ENCODE measurements around the gene THUMPD3. TPM values are rescaled to one million over a fixed set of nuclear protein-coding genes. Genes with fewer than 3 reads are reported as not detected.

The THUMPD3 gene
- total RNA-seq, 1 donor from 2014 or later, result 32.7 TPM

- no peak for TF ChIP-seq EZH2 (IDR thresholded peaks at IDR 0.05; ENCODE audit: insufficient read depth, low read length)
- TF ChIP-seq CTCF (IDR thresholded peaks at IDR 0.05; ENCODE audit: insufficient read depth, low read depth, low read length), result no peak
- Histone ChIP-seq H3K4me3 (ENCODE audit: insufficient read depth, low read depth, low read length) (no peak overlapping the region), H2AFZ (ENCODE audit: low read depth, low read length) (no peak overlapping the region), H4K20me1 (ENCODE audit: insufficient read depth, low read length) (peaks cover 94% of the 10 kb centered on the region), H3K4me2 (ENCODE audit: low read length) (no peak overlapping the region), H3K4me1 (ENCODE audit: insufficient read depth, low read length) (no peaks in the 10 kb centered on the region), H3K27me3 (ENCODE audit: insufficient read depth, low read length) (no peaks in the 10 kb centered on the region), H3K27ac (ENCODE audit: low read depth, low read length) (no peak overlapping the region), H3K36me3 (ENCODE audit: insufficient read depth, low read length) (peaks cover 5% of the 10 kb centered on the region), H3K9me3 (ENCODE audit: insufficient read depth, low read depth, low read length) (no peaks in the 10 kb centered on the region), H3K79me2 (ENCODE audit: insufficient read depth, low read length) (peaks cover 100% of the 10 kb centered on the region), H3K9ac (ENCODE audit: low read length) (no peak overlapping the region)
- Mint-ChIP-seq H3K27ac (ENCODE audit: unreplicated experiment) (no peak overlapping the region), H3K9me3 (ENCODE audit: unreplicated experiment) (no peaks in the 10 kb centered on the region), H3K4me1 (ENCODE audit: low read depth, unreplicated experiment) (peaks cover 4% of the 10 kb centered on the region), H3K4me3 (ENCODE audit: unreplicated experiment) (no peak overlapping the region), H3K27me3 (ENCODE audit: low read depth, unreplicated experiment) (no peaks in the 10 kb centered on the region), H3K36me3 (ENCODE audit: low read depth, unreplicated experiment) (peaks cover 5% of the 10 kb centered on the region)
- no peak for DNase-seq (ENCODE audit: low read depth)
- no peak for FAIRE-seq
Measured at GRCh38 chr3:9412293-9412692, 49.4 kb downstream of the THUMPD3 start.

GRCh38 chr3:9414826-9415225 lies 52.0 kb downstream of the THUMPD3 start:
- H3K9me3 ChIP-seq (ENCODE audit: insufficient read depth, low read depth, low read length), result no peaks in the 10 kb centered on the region
- no peak overlapping the region for H3K4me3 ChIP-seq (ENCODE audit: insufficient read depth, low read depth, low read length)
- H3K4me2 ChIP-seq (ENCODE audit: low read length), result no peak overlapping the region
- FAIRE-seq, result no peak
- Mint-ChIP-seq H3K27me3 (ENCODE audit: low read depth, unreplicated experiment) (no peaks in the 10 kb centered on the region), H3K36me3 (ENCODE audit: low read depth, unreplicated experiment) (peaks cover 5% of the 10 kb centered on the region), H3K9me3 (ENCODE audit: unreplicated experiment) (no peaks in the 10 kb centered on the region), H3K27ac (ENCODE audit: unreplicated experiment) (no peak overlapping the region), H3K4me1 (ENCODE audit: low read depth, unreplicated experiment) (peaks cover 7% of the 10 kb centered on the region), H3K4me3 (ENCODE audit: unreplicated experiment) (no peak overlapping the region)
- H4K20me1 ChIP-seq (ENCODE audit: insufficient read depth, low read length), result peaks cover 93% of the 10 kb centered on the region
- no peak overlapping the region for H3K9ac ChIP-seq (ENCODE audit: low read length)
- no peak for DNase-seq (ENCODE audit: low read depth)
- H3K36me3 ChIP-seq (ENCODE audit: insufficient read depth, low read length), result peaks cover 5% of the 10 kb centered on the region
- TF ChIP-seq CTCF (IDR thresholded peaks at IDR 0.05; ENCODE audit: insufficient read depth, low read depth, low read length), result no peak
- TF ChIP-seq EZH2 (IDR thresholded peaks at IDR 0.05; ENCODE audit: insufficient read depth, low read length), result no peak
- H3K4me1 ChIP-seq (ENCODE audit: insufficient read depth, low read length), result peaks cover under 1% of the 10 kb centered on the region
- H3K79me2 ChIP-seq (ENCODE audit: insufficient read depth, low read length), result peaks cover 99% of the 10 kb centered on the region
- no peak overlapping the region for H2AFZ ChIP-seq (ENCODE audit: low read depth, low read length)
- no peaks in the 10 kb centered on the region for H3K27me3 ChIP-seq (ENCODE audit: insufficient read depth, low read length)
- H3K27ac ChIP-seq (ENCODE audit: low read depth, low read length), result no peak overlapping the region

- Mint-ChIP-seq H3K36me3 (ENCODE audit: low read depth, unreplicated experiment) (peaks cover 5% of the 10 kb centered on the region), H3K4me3 (ENCODE audit: unreplicated experiment) (no peak overlapping the region), H3K9me3 (ENCODE audit: unreplicated experiment) (no peaks in the 10 kb centered on the region), H3K27me3 (ENCODE audit: low read depth, unreplicated experiment) (no peaks in the 10 kb centered on the region), H3K27ac (ENCODE audit: unreplicated experiment) (no peak overlapping the region), H3K4me1 (ENCODE audit: low read depth, unreplicated experiment) (peaks cover 13% of the 10 kb centered on the region)
- H2AFZ ChIP-seq (ENCODE audit: low read depth, low read length), result no peak overlapping the region
- peaks cover 93% of the 10 kb centered on the region for H4K20me1 ChIP-seq (ENCODE audit: insufficient read depth, low read length)
- no peak overlapping the region for H3K4me3 ChIP-seq (ENCODE audit: insufficient read depth, low read depth, low read length)
- peaks cover 99% of the 10 kb centered on the region for H3K79me2 ChIP-seq (ENCODE audit: insufficient read depth, low read length)
- no peak overlapping the region for H3K4me2 ChIP-seq (ENCODE audit: low read length)
- no peak overlapping the region for H3K9ac ChIP-seq (ENCODE audit: low read length)
- peaks cover 6% of the 10 kb centered on the region for H3K4me1 ChIP-seq (ENCODE audit: insufficient read depth, low read length)
- no peak for FAIRE-seq
- no peak for DNase-seq (ENCODE audit: low read depth)
- peaks cover 5% of the 10 kb centered on the region for H3K36me3 ChIP-seq (ENCODE audit: insufficient read depth, low read length)
- TF ChIP-seq EZH2 (IDR thresholded peaks at IDR 0.05; ENCODE audit: insufficient read depth, low read length), result no peak
- TF ChIP-seq CTCF (IDR thresholded peaks at IDR 0.05; ENCODE audit: insufficient read depth, low read depth, low read length), result no peak
- no peak overlapping the region for H3K27ac ChIP-seq (ENCODE audit: low read depth, low read length)
- H3K27me3 ChIP-seq (ENCODE audit: insufficient read depth, low read length), result no peaks in the 10 kb centered on the region
- H3K9me3 ChIP-seq (ENCODE audit: insufficient read depth, low read depth, low read length), result no peaks in the 10 kb centered on the region
Measured at GRCh38 chr3:9415485-9416138, 52.8 kb downstream of the THUMPD3 start.

Data from astrocyte (in vitro differentiated cells and primary cell).